T-helper 9 cell (primary cell): ENCODE data around the gene GRK3.
"Not testable (repeated sequence)": the region's sequence is repeated elsewhere in the genome, so short reads cannot be mapped to it uniquely, and the experiment has no call there.

ENCODE experiments used
- DNase-seq: peaks from one replicate; pipeline ENCODE4 v3.0.0-alpha.2; 2020

The GRK3 gene

GRCh38 chr22:25574736-25575135 lies 10.3 kb downstream of the GRK3 start:
- DNase-seq: no peak

- not testable (repeated sequence) for DNase-seq
Observed at GRCh38 chr22:25575674-25576392, 11.4 kb downstream of the GRK3 start.

- not testable (repeated sequence) for DNase-seq
Observed at GRCh38 chr22:25581452-25581851, 17.0 kb downstream of the GRK3 start.

- DNase-seq: no peak
Observed at GRCh38 chr22:25582946-25583345, 18.5 kb downstream of the GRK3 start.

GRCh38 chr22:25584993-25585392 lies 20.5 kb downstream of the GRK3 start:
- not testable (repeated sequence) for DNase-seq

GRCh38 chr22:25589664-25590063 lies 25.2 kb downstream of the GRK3 start:
- DNase-seq: not testable (repeated sequence)

- DNase-seq: not testable (repeated sequence)
Observed at GRCh38 chr22:25593323-25593722, 28.8 kb downstream of the GRK3 start.

GRCh38 chr22:25598609-25599008 lies 34.1 kb downstream of the GRK3 start:
- DNase-seq: no peak

- DNase-seq: no peak
Observed at GRCh38 chr22:25602445-25602844, 38.0 kb downstream of the GRK3 start.

- no peak for DNase-seq
Observed at GRCh38 chr22:25602916-25603315, 38.4 kb downstream of the GRK3 start.

GRCh38 chr22:25605146-25605545 lies 40.7 kb downstream of the GRK3 start:
- DNase-seq: not testable (repeated sequence)

GRCh38 chr22:25605565-25605964 lies 41.1 kb downstream of the GRK3 start:
- DNase-seq: not testable (repeated sequence)

GRCh38 chr22:25611284-25611683 lies 46.8 kb downstream of the GRK3 start:
- DNase-seq: not testable (repeated sequence)

GRCh38 chr22:25613131-25613530 lies 48.7 kb downstream of the GRK3 start:
- not testable (repeated sequence) for DNase-seq

GRCh38 chr22:25613558-25613957 lies 49.1 kb downstream of the GRK3 start:
- DNase-seq: not testable (repeated sequence)

GRCh38 chr22:25614791-25615190 lies 50.3 kb downstream of the GRK3 start:
- not testable (repeated sequence) for DNase-seq

- no peak for DNase-seq
Observed at GRCh38 chr22:25621986-25622385, 57.5 kb downstream of the GRK3 start.

- DNase-seq: no peak
Observed at GRCh38 chr22:25623310-25623734, 58.8 kb downstream of the GRK3 start.

- no peak for DNase-seq
Observed at GRCh38 chr22:25623851-25624250, 59.4 kb downstream of the GRK3 start.

- DNase-seq: no peak
Observed at GRCh38 chr22:25624476-25624875, 60.0 kb downstream of the GRK3 start.

GRCh38 chr22:25625747-25626623 lies 61.5 kb downstream of the GRK3 start:
- DNase-seq: not testable (repeated sequence)

GRCh38 chr22:25626624-25626990 lies 62.1 kb downstream of the GRK3 start:
- DNase-seq: no peak

GRCh38 chr22:25627271-25627852 lies 62.9 kb downstream of the GRK3 start:
- DNase-seq: no peak

- no peak for DNase-seq
Observed at GRCh38 chr22:25628494-25628893, 64.0 kb downstream of the GRK3 start.
